Measurements from ENCODE around the gene FAM131A.

Gene FAM131A

DNA sequence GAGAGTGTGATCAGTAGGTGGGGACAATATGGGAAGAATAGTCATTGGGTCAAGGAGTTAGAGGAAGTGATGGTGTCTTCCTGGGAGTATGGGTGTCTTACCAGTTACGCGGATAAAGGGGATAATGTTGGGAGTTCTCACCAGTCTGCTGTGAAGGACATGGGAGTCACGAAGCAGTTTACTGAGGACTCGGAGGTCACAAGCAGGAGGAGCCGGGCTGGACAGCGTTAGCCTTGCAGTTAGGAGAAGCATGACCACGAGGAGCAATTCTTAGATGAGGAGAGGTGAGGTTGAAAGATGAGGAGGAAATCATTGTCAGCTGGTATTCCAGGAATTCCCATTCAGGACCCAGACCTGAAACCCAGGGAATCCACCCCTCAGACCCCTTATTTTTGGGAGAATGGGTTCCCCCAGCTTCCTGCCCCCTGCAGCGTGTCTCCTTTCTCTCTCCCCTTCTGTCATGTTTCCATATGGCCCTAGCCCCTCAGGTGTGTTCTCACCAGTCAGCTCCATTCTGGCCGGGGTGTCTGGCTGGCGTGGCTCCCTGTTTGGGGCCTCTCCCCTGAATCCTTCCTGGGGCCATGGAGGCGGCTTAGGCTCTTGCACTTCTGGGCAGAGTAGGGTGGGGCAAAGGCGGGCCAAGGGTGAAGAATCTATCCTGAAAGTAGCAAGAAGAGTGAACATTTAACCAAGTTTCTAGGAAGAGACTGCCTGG lies 38.5 kb downstream of the FAM131A start:
- ChIA-PET POLR2A (no interaction called here), CTCF (interaction anchor here (0.9 to 6.8 kb wide), 6 partner anchors 8 to 174 kb away, joined by 3 to 90 read pairs (median 3); partner anchors contain the start of genes CLCN2 and POLR2H)
- TF ChIP-seq, protein P1, sequence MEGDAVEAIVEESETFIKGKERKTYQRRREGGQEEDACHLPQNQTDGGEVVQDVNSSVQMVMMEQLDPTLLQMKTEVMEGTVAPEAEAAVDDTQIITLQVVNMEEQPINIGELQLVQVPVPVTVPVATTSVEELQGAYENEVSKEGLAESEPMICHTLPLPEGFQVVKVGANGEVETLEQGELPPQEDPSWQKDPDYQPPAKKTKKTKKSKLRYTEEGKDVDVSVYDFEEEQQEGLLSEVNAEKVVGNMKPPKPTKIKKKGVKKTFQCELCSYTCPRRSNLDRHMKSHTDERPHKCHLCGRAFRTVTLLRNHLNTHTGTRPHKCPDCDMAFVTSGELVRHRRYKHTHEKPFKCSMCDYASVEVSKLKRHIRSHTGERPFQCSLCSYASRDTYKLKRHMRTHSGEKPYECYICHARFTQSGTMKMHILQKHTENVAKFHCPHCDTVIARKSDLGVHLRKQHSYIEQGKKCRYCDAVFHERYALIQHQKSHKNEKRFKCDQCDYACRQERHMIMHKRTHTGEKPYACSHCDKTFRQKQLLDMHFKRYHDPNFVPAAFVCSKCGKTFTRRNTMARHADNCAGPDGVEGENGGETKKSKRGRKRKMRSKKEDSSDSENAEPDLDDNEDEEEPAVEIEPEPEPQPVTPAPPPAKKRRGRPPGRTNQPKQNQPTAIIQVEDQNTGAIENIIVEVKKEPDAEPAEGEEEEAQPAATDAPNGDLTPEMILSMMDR (IDR thresholded peaks at IDR 0.05; ENCODE audit: control extremely low read depth, extremely low read depth, low read depth, missing control alignments) = no peak
- no peak for DNase-seq (ENCODE audit: extremely low spot score)

DNA sequence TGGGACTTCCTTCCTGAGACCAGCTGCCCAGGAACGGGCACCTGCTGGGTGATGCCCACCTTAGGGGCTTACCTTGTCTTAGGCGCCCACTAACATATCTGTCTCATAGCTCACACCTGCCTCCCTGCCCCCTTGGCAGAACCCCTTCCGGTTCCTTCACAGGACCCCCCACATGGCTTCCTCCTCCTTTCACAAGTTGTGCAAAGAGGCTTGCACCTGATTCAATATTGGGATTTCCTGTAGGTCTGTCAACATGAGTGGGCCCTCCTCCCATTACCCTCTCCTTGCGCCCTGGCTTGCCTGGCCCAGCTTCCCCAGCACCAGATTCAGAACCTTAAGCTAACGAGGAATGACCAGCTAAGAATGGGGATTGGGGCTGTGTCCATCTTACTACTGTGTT lies 40.0 kb downstream of the FAM131A start:
- CTCF ChIA-PET = interaction anchor here (1.3 to 1.7 kb wide), 2 partner anchors 150 to 163 kb away, joined by 3 read pairs; no protein-coding TSS in a partner anchor
- POLR2A ChIA-PET = no interaction called here
- DNase-seq (ENCODE audit: extremely low spot score) = no peak
- TF ChIP-seq, protein P1 (IDR thresholded peaks at IDR 0.05; ENCODE audit: control extremely low read depth, extremely low read depth, low read depth, missing control alignments) = no peak

DNA sequence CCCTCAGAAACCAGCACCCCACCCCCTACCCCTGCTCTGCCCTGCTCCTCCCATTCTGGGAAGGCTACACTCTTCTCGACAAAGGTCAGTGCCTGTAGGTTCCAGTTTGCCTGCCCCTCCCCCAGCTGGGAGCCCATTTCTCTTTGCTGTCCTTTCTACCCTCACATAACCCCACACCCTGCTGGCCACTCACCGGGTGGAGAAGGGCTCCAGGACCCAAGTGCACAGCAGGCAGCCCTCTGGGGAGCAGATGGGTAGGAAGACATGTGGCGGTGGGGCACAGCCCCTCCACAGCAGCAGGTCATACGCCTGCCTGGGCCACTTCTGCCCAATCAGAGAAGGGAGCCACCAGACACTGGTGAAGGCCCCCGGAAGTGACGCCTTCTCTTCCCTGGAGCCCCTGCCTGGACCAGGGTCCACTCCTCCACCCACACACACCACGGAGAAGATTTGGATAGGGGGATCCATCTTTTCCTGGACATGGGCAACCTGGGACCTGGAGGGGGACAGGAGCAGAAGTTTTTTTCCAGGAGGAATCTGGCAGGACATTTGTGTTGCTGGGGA lies 40.6 kb downstream of the FAM131A start, which contains the start of gene THPO:
Gene THPO, minus strand, starts transcription at position 326 of the 564 bp plus-strand sequence. CDS start 1,948 bp downstream, outside the sequence.
- DNase-seq (ENCODE audit: extremely low spot score) = no peak
- ChIA-PET POLR2A (no interaction called here), CTCF (interaction anchor here (1.3 to 1.7 kb wide), 2 partner anchors 150 to 163 kb away, joined by 3 read pairs; no protein-coding TSS in a partner anchor)

DNA sequence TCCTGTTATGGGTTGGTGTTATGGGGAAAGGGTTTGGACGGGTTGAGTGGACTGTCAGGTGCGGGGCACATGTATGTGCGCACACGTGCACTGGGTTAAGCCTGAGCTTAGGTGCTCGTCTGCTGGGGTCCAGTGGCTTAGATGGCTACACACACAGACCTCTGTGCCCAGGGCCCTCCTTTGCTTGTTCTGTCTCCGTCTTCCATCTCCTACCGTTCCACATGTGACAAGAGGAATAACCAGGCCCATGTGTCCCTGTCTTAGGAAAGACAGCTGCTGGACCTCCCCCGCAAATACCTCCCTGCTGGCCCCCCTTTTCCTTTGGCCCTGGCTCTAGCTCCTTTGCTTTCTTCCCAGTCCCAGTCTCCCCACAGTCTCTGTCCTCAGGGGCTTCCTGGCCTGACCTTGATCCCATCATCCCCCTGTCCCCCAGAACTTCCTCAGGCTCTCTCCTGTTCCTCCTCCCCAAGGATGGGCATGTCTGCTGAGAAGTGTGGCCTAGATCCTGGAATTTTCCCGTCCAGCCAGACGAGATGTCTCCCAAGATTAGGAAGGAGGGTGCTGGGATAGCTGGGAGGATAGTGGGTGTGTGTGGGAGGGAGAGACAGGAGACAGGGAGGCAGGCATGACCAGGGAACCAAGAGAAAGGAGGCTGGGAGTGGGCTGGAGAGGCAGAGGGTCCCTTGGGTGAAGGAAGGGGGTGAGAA lies 41.4 kb downstream of the FAM131A start:
- ChIA-PET CTCF (interaction anchor here (1.3 kb wide), 1 partner anchor 162 kb away, joined by 3 read pairs; no protein-coding TSS in a partner anchor), POLR2A (no interaction called here)
- DNase-seq (ENCODE audit: extremely low spot score) = no peak
- TF ChIP-seq, protein P1 (IDR thresholded peaks at IDR 0.05; ENCODE audit: control extremely low read depth, extremely low read depth, low read depth, missing control alignments) = no peak

More for the DNA sequence above, 40.6 kb downstream of the FAM131A start, which contains the start of gene THPO:
- TF ChIP-seq, protein P1 (IDR thresholded peaks at IDR 0.05; ENCODE audit: control extremely low read depth, extremely low read depth, low read depth, missing control alignments) = no peak

DNA sequence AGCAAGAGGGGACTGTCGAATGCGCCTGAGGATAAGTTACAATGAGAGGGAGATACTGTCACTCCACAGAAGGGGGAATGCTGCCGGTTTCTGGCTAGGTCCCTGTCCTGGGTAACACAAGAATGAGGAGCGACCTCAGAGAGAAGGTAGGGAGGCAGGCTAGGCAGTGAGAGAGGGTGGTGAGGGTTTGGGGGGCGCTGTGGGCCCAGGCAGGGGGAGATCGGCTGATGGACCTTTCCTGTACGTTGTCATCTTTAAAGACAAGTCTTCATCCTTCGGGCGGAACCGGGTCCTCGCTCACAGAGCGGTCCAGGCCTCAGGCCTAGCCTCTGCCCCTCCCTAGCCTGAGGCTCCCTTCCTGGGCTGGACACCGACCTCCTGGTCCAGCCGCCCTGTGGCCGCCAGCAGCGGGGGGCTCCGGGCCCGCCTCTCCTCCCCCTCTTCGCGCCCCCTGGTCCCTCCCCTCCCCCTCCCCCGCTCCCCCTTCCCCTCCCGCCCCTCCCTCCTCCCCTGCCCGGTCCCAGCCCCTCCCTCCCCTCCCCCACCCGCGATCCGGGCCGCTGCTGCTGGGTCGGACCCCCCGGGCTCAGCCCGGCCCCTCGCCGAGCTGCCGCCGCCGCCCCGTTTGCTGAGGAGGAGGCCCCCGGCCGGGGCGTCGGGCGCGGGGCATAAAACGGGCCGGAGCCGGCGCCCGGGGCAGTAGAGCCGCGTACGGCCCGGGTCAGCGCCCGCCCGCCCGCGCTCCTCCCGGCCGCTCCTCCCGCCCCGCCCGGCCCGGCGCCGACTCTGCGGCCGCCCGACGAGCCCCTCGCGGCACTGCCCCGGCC lies 42.2 kb downstream of the FAM131A start, which contains the start of gene CHRD:
Gene CHRD, plus strand, starts transcription at position 697 of the 827 bp plus-strand sequence. CDS start 265 bp downstream, outside the sequence.
- ChIA-PET CTCF (interaction anchor here (6.8 kb wide), 1 partner anchor 8 kb away, joined by 34 read pairs; no protein-coding TSS in a partner anchor), POLR2A (no interaction called here)
- TF ChIP-seq, protein P1 (IDR thresholded peaks at IDR 0.05; ENCODE audit: control extremely low read depth, extremely low read depth, low read depth, missing control alignments) = no peak
- no peak for DNase-seq (ENCODE audit: extremely low spot score)

All from GM10248 (cell line).